Measurements from ENCODE around the gene TCF25.
"Not testable (repeated sequence)": the region's sequence is repeated elsewhere in the genome, so short reads cannot be mapped to it uniquely, and the experiment has no call there.

TCF25 gene

GRCh38 chr16:89910717-89911354, 37.4 kb downstream of the TCF25 start:
- Histone ChIP-seq H3K27ac (ENCODE audit: low read depth, low read length) (no peak overlapping the region), H3K4me3 (ENCODE audit: low read depth in 1 of 2, low read length in 2 of 2) (no peak overlapping the region), H3K4me1 (ENCODE audit: insufficient read depth, low read length) (no peaks in the 10 kb centered on the region), H3K36me3 (ENCODE audit: insufficient read depth, low read length) (peaks cover 36% of the 10 kb centered on the region), H3K27me3 (ENCODE audit: control insufficient read depth in 1 of 2, insufficient read depth in 2 of 2, low read length in 2 of 2) (no peaks in the 10 kb centered on the region), H3K9me3 (ENCODE audit: low read length) (no peaks in the 10 kb centered on the region), H3K9ac (ENCODE audit: low read length) (no peak overlapping the region)

DNA sequence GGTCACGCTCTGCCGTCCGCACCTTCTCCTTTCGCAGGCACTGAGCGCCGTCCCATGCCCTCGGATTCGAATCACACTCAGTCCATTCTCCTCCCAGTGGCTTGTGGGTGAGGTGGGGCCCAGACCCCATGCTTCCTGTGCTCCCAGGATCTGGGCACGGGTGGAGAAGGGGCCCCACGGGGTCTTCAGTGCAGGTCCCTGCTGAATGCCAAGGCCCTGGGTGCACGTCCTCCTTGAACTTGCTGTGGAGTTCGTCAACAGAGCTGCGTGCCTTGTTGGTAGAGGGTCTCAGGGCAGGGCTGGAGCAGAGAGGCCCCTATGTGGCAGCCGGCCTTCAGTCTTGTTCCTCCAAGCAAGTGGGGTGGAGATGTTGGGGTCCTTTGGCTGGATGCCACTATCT, 38.0 kb downstream of the TCF25 start:
- H3K9me3 ChIP-seq (ENCODE audit: low read length): no peaks in the 10 kb centered on the region
- H3K9ac ChIP-seq (ENCODE audit: low read length): no peak overlapping the region
- H3K27me3 ChIP-seq (ENCODE audit: control insufficient read depth in 1 of 2, insufficient read depth in 2 of 2, low read length in 2 of 2): no peaks in the 10 kb centered on the region
- no peak overlapping the region for H3K27ac ChIP-seq (ENCODE audit: low read depth, low read length)
- H3K36me3 ChIP-seq (ENCODE audit: insufficient read depth, low read length): peaks cover 30% of the 10 kb centered on the region
- no peak overlapping the region for H3K4me3 ChIP-seq (ENCODE audit: low read depth in 1 of 2, low read length in 2 of 2)
- no peaks in the 10 kb centered on the region for H3K4me1 ChIP-seq (ENCODE audit: insufficient read depth, low read length)

DNA sequence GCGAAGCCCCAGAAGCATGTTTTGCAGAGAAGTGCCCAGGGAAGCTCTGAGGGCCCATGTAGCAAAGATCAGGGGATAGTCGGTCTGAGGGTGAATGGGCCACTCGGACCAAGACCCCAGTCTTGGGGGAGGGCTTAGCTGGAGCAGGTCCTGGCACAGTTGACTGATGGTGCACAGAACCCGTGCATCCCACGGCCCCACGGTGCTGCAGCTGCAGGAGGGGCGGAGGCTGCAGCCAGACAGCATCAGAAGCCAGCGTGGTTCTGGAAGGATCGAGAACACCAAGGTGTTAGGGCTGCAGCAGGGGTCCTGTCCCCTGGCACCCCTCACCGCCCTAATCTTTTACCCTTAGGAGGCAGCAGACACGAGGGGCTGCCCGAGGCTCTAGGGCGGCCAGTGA, 38.8 kb downstream of the TCF25 start:
- H3K27me3 ChIP-seq (ENCODE audit: control insufficient read depth in 1 of 2, insufficient read depth in 2 of 2, low read length in 2 of 2): no peaks in the 10 kb centered on the region
- peaks cover 23% of the 10 kb centered on the region for H3K36me3 ChIP-seq (ENCODE audit: insufficient read depth, low read length)
- H3K4me3 ChIP-seq (ENCODE audit: low read depth in 1 of 2, low read length in 2 of 2): no peak overlapping the region

DNA sequence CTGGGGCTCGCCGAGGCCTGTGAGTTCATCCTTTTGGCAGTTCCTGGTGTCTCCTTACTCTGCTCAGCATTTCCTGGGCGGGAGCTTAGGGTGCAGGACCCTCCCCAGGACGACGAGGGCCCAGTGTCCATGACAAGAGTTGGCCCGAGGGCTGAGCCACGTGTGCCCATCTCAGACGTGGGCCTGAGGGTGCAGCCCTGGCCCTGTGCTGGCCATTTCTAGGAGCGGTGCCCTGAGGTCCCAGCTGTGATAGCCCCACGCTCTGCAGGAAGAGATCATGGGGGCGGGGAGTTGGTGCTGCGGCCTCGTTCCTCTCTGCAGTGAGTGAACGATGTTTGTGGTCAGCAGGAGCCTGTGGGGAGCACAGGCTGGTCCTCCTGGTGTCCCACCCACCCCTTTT, 39.2 kb downstream of the TCF25 start:
- H3K4me3 ChIP-seq (ENCODE audit: low read depth in 1 of 2, low read length in 2 of 2): no peak overlapping the region
- peaks cover 2% of the 10 kb centered on the region for H3K4me1 ChIP-seq (ENCODE audit: insufficient read depth, low read length)
- H3K27ac ChIP-seq (ENCODE audit: low read depth, low read length): no peak overlapping the region
- H3K9me3 ChIP-seq (ENCODE audit: low read length): no peaks in the 10 kb centered on the region
- peaks cover 22% of the 10 kb centered on the region for H3K36me3 ChIP-seq (ENCODE audit: insufficient read depth, low read length)
- no peak overlapping the region for H3K9ac ChIP-seq (ENCODE audit: low read length)
- no peaks in the 10 kb centered on the region for H3K27me3 ChIP-seq (ENCODE audit: control insufficient read depth in 1 of 2, insufficient read depth in 2 of 2, low read length in 2 of 2)

More for the DNA sequence above, 38.8 kb downstream of the TCF25 start:
- Histone ChIP-seq H3K4me1 (ENCODE audit: insufficient read depth, low read length) (no peaks in the 10 kb centered on the region), H3K9me3 (ENCODE audit: low read length) (no peaks in the 10 kb centered on the region), H3K9ac (ENCODE audit: low read length) (no peak overlapping the region), H3K27ac (ENCODE audit: low read depth, low read length) (no peak overlapping the region)

DNA sequence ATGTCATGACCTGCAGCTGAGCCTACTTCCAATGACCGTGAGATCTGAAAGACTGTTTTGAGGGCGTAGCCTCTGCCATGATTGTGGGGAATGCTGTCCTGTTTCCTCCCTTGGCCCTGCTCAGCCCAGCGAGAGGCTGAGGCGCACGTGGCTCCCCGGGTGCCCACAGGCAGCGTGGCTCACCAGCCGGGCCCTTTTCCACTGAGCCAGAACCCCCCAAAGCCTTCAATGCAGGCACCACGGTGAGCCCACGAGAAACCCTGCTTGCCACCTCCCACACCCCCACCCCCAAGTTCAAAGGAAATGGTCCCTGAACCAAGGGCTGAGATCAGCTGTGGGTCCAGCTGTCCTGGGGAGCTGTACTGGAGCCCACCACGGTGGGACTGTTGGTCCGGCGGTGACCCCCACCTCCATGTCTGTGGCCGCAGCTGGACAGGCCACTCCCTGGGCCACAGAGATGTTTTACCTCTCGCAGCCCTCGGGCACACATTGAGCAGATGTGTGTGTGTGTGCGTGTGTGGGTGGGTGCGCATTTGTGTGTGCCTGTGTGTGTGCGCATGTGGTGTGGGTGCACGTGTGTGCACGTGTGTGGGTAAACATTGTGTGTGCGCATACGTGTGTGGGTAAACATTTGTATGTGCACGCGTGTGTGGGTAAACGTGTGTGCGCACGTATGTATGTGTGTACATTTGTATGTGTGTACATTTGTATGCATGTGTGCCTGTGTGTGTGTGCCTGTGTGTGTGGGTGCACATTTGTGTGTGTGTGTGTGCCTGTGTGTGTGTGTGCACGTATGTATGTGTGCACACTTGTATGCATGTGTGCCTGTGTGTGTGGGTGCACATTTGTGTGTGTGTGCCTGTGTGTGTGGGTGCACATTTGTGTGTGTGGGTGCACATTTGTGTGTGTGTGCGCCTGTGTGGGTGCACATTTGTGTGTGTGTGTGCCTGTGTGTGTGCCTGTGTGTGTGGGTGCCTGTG, 40.3 kb downstream of the TCF25 start:
- H3K27ac ChIP-seq (ENCODE audit: low read depth, low read length): no peak overlapping the region
- peaks cover 13% of the 10 kb centered on the region for H3K4me1 ChIP-seq (ENCODE audit: insufficient read depth, low read length)
- H3K9ac ChIP-seq (ENCODE audit: low read length): no peak overlapping the region
- H3K4me3 ChIP-seq (ENCODE audit: low read depth in 1 of 2, low read length in 2 of 2): no peak overlapping the region
- H3K9me3 ChIP-seq (ENCODE audit: low read length): no peaks in the 10 kb centered on the region
- peaks cover 16% of the 10 kb centered on the region for H3K36me3 ChIP-seq (ENCODE audit: insufficient read depth, low read length)
- no peaks in the 10 kb centered on the region for H3K27me3 ChIP-seq (ENCODE audit: control insufficient read depth in 1 of 2, insufficient read depth in 2 of 2, low read length in 2 of 2)

DNA sequence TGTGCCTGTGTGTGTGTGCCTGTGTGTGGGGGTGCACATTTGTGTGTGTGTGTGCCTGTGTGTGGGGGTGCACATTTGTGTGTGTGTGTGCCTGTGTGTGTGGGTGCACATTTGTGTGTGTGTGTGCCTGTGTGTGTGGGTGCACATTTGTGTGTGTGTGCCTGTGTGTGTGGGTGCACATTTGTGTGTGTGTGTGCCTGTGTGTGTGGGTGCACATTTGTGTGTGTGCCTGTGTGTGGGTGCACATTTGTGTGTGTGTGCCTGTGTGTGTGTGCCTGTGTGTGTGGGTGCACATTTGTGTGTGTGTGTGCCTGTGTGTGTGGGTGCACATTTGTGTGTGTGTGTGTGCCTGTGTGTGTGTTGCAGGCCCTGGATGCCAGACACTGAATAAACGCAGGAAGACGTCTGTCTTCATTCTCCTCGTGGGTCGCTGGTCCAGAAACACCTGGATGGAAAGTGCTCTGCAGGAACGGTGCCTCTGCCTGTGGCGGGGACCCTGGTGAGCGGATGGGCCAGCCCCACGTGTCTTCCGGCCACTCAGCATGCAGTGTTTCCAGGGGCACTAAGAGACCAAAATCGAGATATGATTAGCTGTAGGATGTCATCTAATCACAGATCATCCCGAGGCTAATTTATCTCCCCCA, 41.4 kb downstream of the TCF25 start:
- H3K4me3 ChIP-seq (ENCODE audit: low read depth in 1 of 2, low read length in 2 of 2); H3K9me3 ChIP-seq (ENCODE audit: low read length); H3K27ac ChIP-seq (ENCODE audit: low read depth, low read length); H3K9ac ChIP-seq (ENCODE audit: low read length); H3K27me3 ChIP-seq (ENCODE audit: control insufficient read depth in 1 of 2, insufficient read depth in 2 of 2, low read length in 2 of 2): not testable (repeated sequence)
- Histone ChIP-seq H3K36me3 (ENCODE audit: insufficient read depth, low read length) (peaks cover 11% of the 10 kb centered on the region), H3K4me1 (ENCODE audit: insufficient read depth, low read length) (peaks cover 17% of the 10 kb centered on the region)

DNA sequence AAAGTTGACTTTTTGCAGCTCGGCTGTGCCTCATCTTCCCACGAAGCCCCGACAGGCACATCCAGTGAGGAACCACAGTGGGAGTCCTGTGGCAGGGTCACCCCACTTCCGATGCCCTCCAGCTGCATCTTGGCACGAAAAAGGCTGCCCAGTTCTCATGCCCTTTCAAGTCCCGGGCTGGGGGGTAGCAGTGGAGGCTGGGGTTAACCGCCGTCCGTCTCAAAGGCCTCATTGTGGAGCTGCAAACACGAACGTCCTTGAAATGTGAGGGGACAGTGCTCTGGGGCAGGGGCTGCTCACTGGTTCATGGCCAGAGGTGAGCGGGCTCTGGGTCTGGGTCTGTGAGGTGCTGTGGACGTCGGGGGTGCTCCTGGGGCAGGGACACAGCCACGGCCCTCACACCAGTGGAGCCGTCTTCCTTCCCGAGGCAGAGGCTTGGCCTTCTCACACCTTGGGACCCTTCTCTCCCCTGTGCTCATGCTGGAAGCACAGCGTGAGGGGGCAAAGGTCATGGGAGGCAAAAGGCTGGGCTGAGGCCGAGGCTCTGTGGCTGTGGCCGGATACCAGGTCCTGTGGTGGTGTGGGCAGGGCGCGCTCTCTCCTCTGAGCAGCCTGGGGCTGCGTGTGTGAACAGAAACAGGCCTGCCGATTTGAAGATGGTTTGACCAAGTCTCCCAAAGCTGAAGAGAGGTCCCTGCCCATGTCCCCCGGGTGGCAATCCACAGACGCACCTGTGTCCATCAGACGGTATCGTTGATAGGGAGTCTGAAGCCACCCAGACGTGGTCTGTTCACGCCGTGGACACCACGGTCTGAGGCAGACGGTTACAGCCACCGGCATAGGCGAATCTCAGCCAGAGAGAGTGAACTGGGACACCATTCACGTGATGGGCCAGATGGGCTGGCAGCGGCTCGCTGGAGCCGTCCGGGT, 42.2 kb downstream of the TCF25 start:
- Histone ChIP-seq H3K4me3 (ENCODE audit: low read depth in 1 of 2, low read length in 2 of 2) (no peak overlapping the region), H3K27me3 (ENCODE audit: control insufficient read depth in 1 of 2, insufficient read depth in 2 of 2, low read length in 2 of 2) (no peaks in the 10 kb centered on the region), H3K4me1 (ENCODE audit: insufficient read depth, low read length) (peaks cover 17% of the 10 kb centered on the region), H3K9ac (ENCODE audit: low read length) (no peak overlapping the region), H3K27ac (ENCODE audit: low read depth, low read length) (no peak overlapping the region), H3K9me3 (ENCODE audit: low read length) (no peaks in the 10 kb centered on the region), H3K36me3 (ENCODE audit: insufficient read depth, low read length) (peaks cover 9% of the 10 kb centered on the region)

- Histone ChIP-seq H3K9ac (ENCODE audit: low read length) (no peak overlapping the region), H3K27ac (ENCODE audit: low read depth, low read length) (no peak overlapping the region), H3K27me3 (ENCODE audit: control insufficient read depth in 1 of 2, insufficient read depth in 2 of 2, low read length in 2 of 2) (peaks cover 0 to 5% of the 10 kb centered on the region in 2 donors), H3K4me1 (ENCODE audit: insufficient read depth, low read length) (peaks cover 24% of the 10 kb centered on the region), H3K4me3 (ENCODE audit: low read depth in 1 of 2, low read length in 2 of 2) (peak overlapping the region; percentile 38 to 52), H3K36me3 (ENCODE audit: insufficient read depth, low read length) (no peaks in the 10 kb centered on the region), H3K9me3 (ENCODE audit: low read length) (no peaks in the 10 kb centered on the region)
These were observed 44.5 kb downstream of the TCF25 start for GRCh38 chr16:89917773-89918452.

- Histone ChIP-seq H3K27me3 (ENCODE audit: control insufficient read depth in 1 of 2, insufficient read depth in 2 of 2, low read length in 2 of 2) (peaks cover 1 to 9% of the 10 kb centered on the region in 2 donors), H3K9ac (ENCODE audit: low read length) (no peak within 1 kb of the TSS), H3K27ac (ENCODE audit: low read depth, low read length) (no peak within 1 kb of the TSS), H3K4me1 (ENCODE audit: insufficient read depth, low read length) (peaks cover 24% of the 10 kb centered on the region), H3K9me3 (ENCODE audit: low read length) (no peaks in the 10 kb centered on the region), H3K36me3 (ENCODE audit: insufficient read depth, low read length) (no peaks in the 10 kb centered on the region), H3K4me3 (ENCODE audit: low read depth in 1 of 2, low read length in 2 of 2) (peak within 1 kb of the TSS; percentile 38 to 52)
These were observed 45.3 kb downstream of the TCF25 start, which contains the start of gene MC1R for GRCh38 chr16:89918453-89919347. Gene MC1R, plus strand, starts transcription at chr16:89918862. Its CDS starts 397 bp downstream, at chr16:89919259.

Measured in muscle layer of colon (tissue), 2 donors.